B cell (primary cell): ENCODE measurements around the gene TOGARAM2. TPM values are rescaled to one million over a fixed set of nuclear protein-coding genes. Genes with fewer than 3 reads are reported as not detected.
A peak's percentile ranks its signal among the peaks of the same experiment; 100 is the strongest.

Experiments
- ATAC-seq: fragments of 200-7000 bp; cut with Tn5 transposase; one replicate; pipeline ENCODE4 v1.10.0; 2021; ENCODE audit warnings: low read depth, mild to moderate bottlenecking, moderate number of reproducible peaks, moderate library complexity
- CTCF ChIA-PET: fragments of 350-600 bp; sonication (Branson Sonifier 250); formaldehyde crosslinking; loops from one replicate; lab custom pipeline; 2021; ENCODE audit warnings: antibody characterized with exemption, inconsistent platforms; lab: Charles Lee
- POLR2A ChIA-PET: fragments of 350-600 bp; sonication (Branson Sonifier 250); formaldehyde crosslinking; loops from one replicate; lab custom pipeline; 2021; ENCODE audit warnings: antibody characterized with exemption; lab: Charles Lee
- DNase-seq: peaks from one replicate; pipeline ENCODE4 v3.0.0; 2013
- H2AFZ ChIP-seq: 2 replicates; pipeline ENCODE4 v1.6.1; 2012; ENCODE audit warnings: mild to moderate bottlenecking, low read depth, low read length; ENCODE audit not compliant: insufficient read depth, poor library complexity, severe bottlenecking
- H3K27ac ChIP-seq, 2 donors: 1 replicate in 1 of 2; 2 replicates in 1 of 2; pipeline ENCODE4 v1.5.1; 2012 to 2013; ENCODE audit warnings: low read length in 2 of 2, mild to moderate bottlenecking in 2 of 2, moderate library complexity in 1 of 2
- H3K27me3 ChIP-seq, 4 experiments: fragments of 200-600 bp in 1 of 4; sonication (generic) in 1 of 4; replicated peaks in 1 of 4; 1 replicate in 2 of 4; 2 replicates in 2 of 4; pipeline versions ENCODE4 v1.6.1 to v1.7.0; 2013 to 2016; ENCODE audit warnings: low read length in 3 of 4, mild to moderate bottlenecking in 2 of 4, mixed read lengths in 1 of 4, moderate library complexity in 1 of 4; ENCODE audit not compliant: insufficient read depth in 4 of 4, control insufficient read depth in 3 of 4; ENCODE audit errors: control extremely low read depth in 1 of 4
- H3K36me3 ChIP-seq, 2 experiments: replicated peaks in 1 of 2; 1 replicate in 1 of 2; 2 replicates in 1 of 2; pipeline versions ENCODE4 v1.6.1 to v1.7.1; 2013; ENCODE audit warnings: low read length in 1 of 2; ENCODE audit not compliant: insufficient read depth in 2 of 2, control insufficient read depth in 1 of 2; ENCODE audit errors: control extremely low read depth in 1 of 2, extremely low read depth in 1 of 2
- H3K4me1 ChIP-seq, 2 donors: fragments of 200-600 bp in 1 of 2; sonication (generic) in 1 of 2; 1 replicate in 1 of 2; 2 replicates in 1 of 2; pipeline versions ENCODE4 v1.5.1 to v1.6.1; 2013 to 2017; ENCODE audit warnings: low read length in 2 of 2; ENCODE audit not compliant: control insufficient read depth in 2 of 2, insufficient read depth in 2 of 2
- H3K4me2 ChIP-seq: replicated peaks from 2 replicates; pipeline ENCODE3; 2012; ENCODE audit warnings: mild to moderate bottlenecking, low read depth, low read length; ENCODE audit not compliant: poor library complexity, severe bottlenecking
- H3K4me3 ChIP-seq, 5 experiments: fragments of 200-600 bp in 1 of 5; sonication (generic) in 1 of 5; 1 replicate in 3 of 5; 2 replicates in 2 of 5; pipeline versions ENCODE4 v1.5.1 to v1.7.0; 2011 to 2016; ENCODE audit warnings: low read length in 4 of 5, mild to moderate bottlenecking in 4 of 5, low read depth in 2 of 5, control low read depth in 1 of 5, moderate library complexity in 1 of 5; ENCODE audit not compliant: insufficient read depth in 1 of 5; ENCODE audit errors: control extremely low read depth in 1 of 5, extremely low read depth in 1 of 5
- H3K79me2 ChIP-seq: fragments of 200-600 bp; sonication (generic); one replicate; pipeline ENCODE4 v1.6.0; 2016; ENCODE audit warnings: low read length; ENCODE audit not compliant: control insufficient read depth, insufficient read depth
- H3K9ac ChIP-seq: fragments of 200-600 bp; sonication (generic); 2 replicates; pipeline ENCODE4 v1.6.1; 2017; ENCODE audit warnings: mild to moderate bottlenecking, low read length, moderate library complexity
- H3K9me3 ChIP-seq, 3 donors: one replicate each; pipeline versions ENCODE4 v1.6.1 to v1.7.1; 2013; ENCODE audit warnings: low read length in 2 of 3; ENCODE audit not compliant: control insufficient read depth in 2 of 3, insufficient read depth in 1 of 3; ENCODE audit errors: control extremely low read depth in 1 of 3
- H4K20me1 ChIP-seq: 2 replicates; pipeline ENCODE4 v1.6.0; 2012; ENCODE audit warnings: mild to moderate bottlenecking, low read length; ENCODE audit not compliant: insufficient read depth, control insufficient read depth, poor library complexity, severe bottlenecking
- H3K27ac Mint-ChIP-seq: one replicate; pipeline ENCODE4 v1.8.0; 2021; ENCODE audit warnings: mixed read lengths
- H3K27me3 Mint-ChIP-seq: one replicate; pipeline ENCODE4 v1.8.0; 2021; ENCODE audit warnings: mixed read lengths
- H3K4me1 Mint-ChIP-seq: one replicate; pipeline ENCODE4 v1.8.0; 2021; ENCODE audit warnings: mixed read lengths
- H3K4me3 Mint-ChIP-seq: one replicate; pipeline ENCODE4 v1.8.0; 2021; ENCODE audit warnings: mixed read lengths
- H3K9me3 Mint-ChIP-seq: one replicate; pipeline ENCODE4 v1.8.0; 2022; ENCODE audit warnings: mixed read lengths; ENCODE audit not compliant: insufficient read depth
- CTCF ChIP-seq: fragments of 200-600 bp; IDR thresholded peaks from one replicate; pipeline ENCODE4 v1.8.0; 2022; ENCODE audit warnings: antibody characterized with exemption, mild to moderate bottlenecking
- EZH2 ChIP-seq: IDR thresholded peaks from 2 replicates; pipeline ENCODE4 v1.6.1; 2012; ENCODE audit warnings: borderline replicate concordance, low read depth, mild to moderate bottlenecking, moderate library complexity, low read length; ENCODE audit not compliant: insufficient read depth, poor library complexity, severe bottlenecking
- WGBS: methylation state at CpG from one replicate; pipeline ENCODE4 v1.1.5; 2013; ENCODE audit warnings: missing lambda C conversion rate; ENCODE audit not compliant: insufficient coverage; 5-methylcytosine and 5-hydroxymethylcytosine counted together
- intact Hi-C: fragments of 100-400 bp; cut with micrococcal nuclease; formaldehyde crosslinking; loops from one replicate; pipeline ENCODE4 v1.10.0; 2022
- polyA plus RNA-seq: library from polyadenylated mRNA; depleted of rRNA; stranded (reverse); fragments of >200 nt; gene quantifications from 2 replicates; pipeline ENCODE4 v1.2.3, GENCODE V29; 2012
- total RNA-seq, 2 donors: library from RNA; stranded (reverse); fragments of 120-200 nt in 1 of 2; gene quantifications; 1 replicate in 1 of 2; 2 replicates in 1 of 2; pipeline versions ENCODE4 v1.2.3 to v1.2.4, GENCODE V29; 2013 to 2022

The TOGARAM2 gene
- total and polyA plus RNA-seq, 2 donors (not counting 1 experiment from before 2014, with no cell fraction given), result 0.25 to 0.61 TPM

GRCh38 chr2:28980368-28981015 is 606 bp upstream of the TOGARAM2 start:
- DNase-seq, result no peak
- H3K4me1 ChIP-seq, result no peaks in the 10 kb centered on the region
- H3K9me3 ChIP-seq, result no peaks in the 10 kb centered on the region
- Mint-ChIP-seq H3K27ac (peak overlapping the region; percentile 32), H3K4me3 (no peak overlapping the region), H3K27me3 (no peaks in the 10 kb centered on the region), H3K9me3 (no peaks in the 10 kb centered on the region), H3K4me1 (no peaks in the 10 kb centered on the region)
- ChIA-PET POLR2A (no interaction called here), CTCF (no interaction called here)
- no peak overlapping the region for H2AFZ ChIP-seq
- no peaks in the 10 kb centered on the region for H4K20me1 ChIP-seq
- H3K36me3 ChIP-seq, result no peaks in the 10 kb centered on the region
- no peak overlapping the region for H3K27ac ChIP-seq
- H3K27me3 ChIP-seq, result no peaks in the 10 kb centered on the region
- 30% methylated on average over 3 of the region's 3 CpGs for WGBS
- TF ChIP-seq CTCF (no peak), EZH2 (no peak)
- no peak overlapping the region for H3K9ac ChIP-seq
- no peak overlapping the region for H3K4me2 ChIP-seq
- H3K79me2 ChIP-seq, result no peaks in the 10 kb centered on the region
- no peak overlapping the region for H3K4me3 ChIP-seq
- intact Hi-C loops, result no loop called here
- ATAC-seq, result no peak

GRCh38 chr2:28981620-28982376 is 700 bp downstream of the TOGARAM2 start:
- WGBS, result 82% methylated on average over 11 of the region's 11 CpGs
- intact Hi-C loops, result no loop called here
- TF ChIP-seq CTCF, result no peak
- no peak for TF ChIP-seq EZH2

More at GRCh38 chr2:28981620-28982376, 700 bp downstream of the TOGARAM2 start:
- Mint-ChIP-seq H3K9me3 (no peaks in the 10 kb centered on the region), H3K4me1 (no peaks in the 10 kb centered on the region), H3K4me3 (no peak overlapping the region), H3K27me3 (no peaks in the 10 kb centered on the region), H3K27ac (no peak overlapping the region)
- Histone ChIP-seq H3K27ac (no peak overlapping the region), H3K79me2 (no peaks in the 10 kb centered on the region), H3K4me1 (no peaks in the 10 kb centered on the region), H3K27me3 (no peaks in the 10 kb centered on the region), H3K9me3 (no peaks in the 10 kb centered on the region), H3K4me2 (no peak overlapping the region), H4K20me1 (no peaks in the 10 kb centered on the region), H3K9ac (no peak overlapping the region), H3K36me3 (no peaks in the 10 kb centered on the region), H2AFZ (no peak overlapping the region), H3K4me3 (no peak overlapping the region)
- ATAC-seq, result no peak
- ChIA-PET CTCF (interaction anchor here (0.7 kb wide), 1 partner anchor 23 kb away, joined by 3 read pairs; no protein-coding TSS in a partner anchor), POLR2A (no interaction called here)
- DNase-seq, result no peak
